Measurements from ENCODE around the gene MIB2.
"Not testable (repeated sequence)": the region's sequence is repeated elsewhere in the genome, so short reads cannot be mapped to it uniquely, and the experiment has no call there.

MIB2 gene

GRCh38 chr1:1627261-1627828 lies 12.0 kb downstream of the MIB2 start:
- DNase-seq (ENCODE audit: low read depth), result no peak

- no peak for DNase-seq (ENCODE audit: low read depth)
These were observed 12.8 kb downstream of the MIB2 start for GRCh38 chr1:1627829-1628753.

- DNase-seq (ENCODE audit: low read depth), result no peak
These were observed 13.6 kb downstream of the MIB2 start for GRCh38 chr1:1628754-1629429.

- DNase-seq (ENCODE audit: low read depth), result peak; percentile 38
These were observed 14.3 kb downstream of the MIB2 start for GRCh38 chr1:1629430-1630190.

GRCh38 chr1:1630191-1630964 lies 15.1 kb downstream of the MIB2 start:
- peak; percentile 82 for DNase-seq (ENCODE audit: low read depth)

GRCh38 chr1:1630965-1631781 lies 15.9 kb downstream of the MIB2 start:
- DNase-seq (ENCODE audit: low read depth), result no peak

GRCh38 chr1:1631782-1632420 lies 16.6 kb downstream of the MIB2 start, which contains the start of gene MMP23B:
Gene MMP23B (plus strand): TSS chr1:1632173. CDS start chr1:1632219, 46 bp downstream.
- DNase-seq (ENCODE audit: low read depth), result no peak

GRCh38 chr1:1633409-1633808 lies 18.1 kb downstream of the MIB2 start:
- DNase-seq (ENCODE audit: low read depth), result not testable (repeated sequence)

- not testable (repeated sequence) for DNase-seq (ENCODE audit: low read depth)
These were observed 19.3 kb downstream of the MIB2 start for GRCh38 chr1:1634613-1635012.

GRCh38 chr1:1636621-1637478 lies 21.6 kb downstream of the MIB2 start:
- DNase-seq (ENCODE audit: low read depth), result not testable (repeated sequence)

- DNase-seq (ENCODE audit: low read depth), result not testable (repeated sequence)
These were observed 22.2 kb downstream of the MIB2 start for GRCh38 chr1:1637479-1637875.

- not testable (repeated sequence) for DNase-seq (ENCODE audit: low read depth)
These were observed 23.2 kb downstream of the MIB2 start for GRCh38 chr1:1638528-1638927.

- DNase-seq (ENCODE audit: low read depth), result not testable (repeated sequence)
These were observed 24.1 kb downstream of the MIB2 start for GRCh38 chr1:1639368-1639767.

GRCh38 chr1:1640081-1640480 lies 24.8 kb downstream of the MIB2 start:
- not testable (repeated sequence) for DNase-seq (ENCODE audit: low read depth)

- not testable (repeated sequence) for DNase-seq (ENCODE audit: low read depth)
These were observed 25.6 kb downstream of the MIB2 start for GRCh38 chr1:1640711-1641461.

GRCh38 chr1:1646326-1646725 lies 31.0 kb downstream of the MIB2 start:
- not testable (repeated sequence) for DNase-seq (ENCODE audit: low read depth)

GRCh38 chr1:1647567-1648241 lies 32.4 kb downstream of the MIB2 start:
- not testable (repeated sequence) for DNase-seq (ENCODE audit: low read depth)
